Activated CD4-positive, alpha-beta T cell treated with anti-CD3 and anti-CD28 coated beads, Interleukin-2, amount 10 ng/mL, durations not matched to agents 24 days and 14 days (primary cell): ENCODE measurements around the gene C1QTNF2. TPM values are rescaled to one million over a fixed set of nuclear protein-coding genes. Genes with fewer than 3 reads are reported as not detected.

Experiments
- DNase-seq: peaks from one replicate; pipeline ENCODE4 v3.0.0; 2022
- H3K27ac Mint-ChIP-seq: one replicate; pipeline ENCODE4 v1.8.0; 2022; ENCODE audit warnings: mild to moderate bottlenecking, mixed read lengths
- H3K27me3 Mint-ChIP-seq: one replicate; pipeline ENCODE4 v1.8.0; 2022; ENCODE audit warnings: mixed read lengths
- H3K36me3 Mint-ChIP-seq: one replicate; pipeline ENCODE4 v1.8.0; 2022; ENCODE audit warnings: low read depth, mild to moderate bottlenecking, mixed read lengths
- H3K4me1 Mint-ChIP-seq: one replicate; pipeline ENCODE4 v1.8.0; 2021; ENCODE audit warnings: mixed read lengths
- H3K4me3 Mint-ChIP-seq: one replicate; pipeline ENCODE4 v1.8.0; 2022; ENCODE audit warnings: mild to moderate bottlenecking, moderate library complexity, mixed read lengths
- H3K9me3 Mint-ChIP-seq: one replicate; pipeline ENCODE4 v1.8.0; 2021; ENCODE audit warnings: mixed read lengths
- intact Hi-C: fragments of 100-400 bp; cut with micrococcal nuclease; formaldehyde crosslinking; loops from one replicate; pipeline ENCODE4 v1.15.1; 2023
- total RNA-seq: library from RNA; stranded (reverse); gene quantifications from 2 replicates; pipeline ENCODE4 v1.2.3, GENCODE V29; 2022

C1QTNF2 gene, protein sequence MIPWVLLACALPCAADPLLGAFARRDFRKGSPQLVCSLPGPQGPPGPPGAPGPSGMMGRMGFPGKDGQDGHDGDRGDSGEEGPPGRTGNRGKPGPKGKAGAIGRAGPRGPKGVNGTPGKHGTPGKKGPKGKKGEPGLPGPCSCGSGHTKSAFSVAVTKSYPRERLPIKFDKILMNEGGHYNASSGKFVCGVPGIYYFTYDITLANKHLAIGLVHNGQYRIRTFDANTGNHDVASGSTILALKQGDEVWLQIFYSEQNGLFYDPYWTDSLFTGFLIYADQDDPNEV
- not detected in 2 replicates for total RNA-seq

DNA sequence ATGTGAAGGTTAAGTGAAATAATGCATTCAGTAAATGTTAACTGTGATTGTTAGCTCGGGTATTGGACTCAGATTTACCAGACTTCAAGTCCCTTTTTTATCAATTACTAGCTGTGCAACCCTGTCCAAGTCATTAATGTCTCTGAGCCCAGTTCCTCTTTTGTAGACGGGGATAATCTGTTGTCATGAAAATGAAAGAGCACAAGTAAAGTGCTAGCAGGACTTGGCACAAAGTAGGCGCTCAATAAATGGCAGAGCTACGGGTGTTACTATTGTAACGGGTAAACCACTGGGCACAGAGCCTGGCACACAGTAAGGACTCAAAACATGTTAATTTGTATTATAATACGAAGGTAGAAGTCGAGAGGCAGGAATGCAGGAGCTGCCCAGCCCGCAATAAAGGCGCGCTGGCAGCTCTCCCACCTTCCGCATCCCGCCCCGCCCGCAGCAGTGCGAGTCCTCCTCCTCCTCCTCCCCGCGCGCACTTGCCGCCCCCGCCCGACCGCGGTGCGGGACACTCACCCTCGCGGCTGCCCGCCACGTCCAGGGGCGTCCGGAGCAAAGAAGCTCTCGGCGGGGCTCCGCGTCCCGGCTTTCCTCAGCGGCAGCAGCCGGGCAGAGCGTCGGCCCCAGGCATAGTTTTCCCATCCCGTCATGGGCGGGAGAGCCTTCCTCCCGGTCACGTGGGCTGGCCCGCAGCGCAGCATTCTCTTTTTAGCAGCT, at the start of gene C1QTNF2:
TSS of gene C1QTNF2 (minus strand) at position 637 of the 723 bp plus-strand sequence. CDS start 15,615 bp downstream, outside the sequence.
- H3K36me3 Mint-ChIP-seq: no peaks in the 10 kb centered on the region
- no peak within 1 kb of the TSS for H3K27ac Mint-ChIP-seq
- DNase-seq: peak; percentile 59
- peak within 1 kb of the TSS; percentile 48 for H3K4me3 Mint-ChIP-seq
- peaks cover 5% of the 10 kb centered on the region for H3K4me1 Mint-ChIP-seq
- H3K9me3 Mint-ChIP-seq: no peaks in the 10 kb centered on the region
- H3K27me3 Mint-ChIP-seq: peaks cover 70% of the 10 kb centered on the region
- intact Hi-C loops: no loop called here

DNA sequence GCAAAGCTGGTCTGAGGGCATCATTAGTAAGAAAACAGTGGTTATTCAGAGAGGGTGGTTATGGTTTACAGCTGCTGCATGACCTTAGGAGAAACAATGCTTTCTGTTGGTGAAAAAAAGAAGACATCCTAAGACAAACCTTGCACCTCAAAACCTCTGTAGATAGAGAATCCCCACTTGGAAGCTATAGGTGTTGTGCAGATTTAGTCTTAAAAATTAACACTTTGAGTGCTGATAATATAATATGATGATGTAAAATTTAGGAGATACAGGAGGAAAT, 49.8 kb upstream of the C1QTNF2 start:
- Mint-ChIP-seq H3K27me3 (no peaks in the 10 kb centered on the region), H3K4me1 (peaks cover 72% of the 10 kb centered on the region), H3K36me3 (peaks cover 25% of the 10 kb centered on the region), H3K27ac (peak overlapping the region; percentile 97), H3K9me3 (no peaks in the 10 kb centered on the region), H3K4me3 (peak overlapping the region; percentile 97)
- DNase-seq: no peak
- intact Hi-C loops: loop anchor here (5.0 kb wide), 1 partner anchor 87 kb away; no protein-coding TSS in a partner anchor

DNA sequence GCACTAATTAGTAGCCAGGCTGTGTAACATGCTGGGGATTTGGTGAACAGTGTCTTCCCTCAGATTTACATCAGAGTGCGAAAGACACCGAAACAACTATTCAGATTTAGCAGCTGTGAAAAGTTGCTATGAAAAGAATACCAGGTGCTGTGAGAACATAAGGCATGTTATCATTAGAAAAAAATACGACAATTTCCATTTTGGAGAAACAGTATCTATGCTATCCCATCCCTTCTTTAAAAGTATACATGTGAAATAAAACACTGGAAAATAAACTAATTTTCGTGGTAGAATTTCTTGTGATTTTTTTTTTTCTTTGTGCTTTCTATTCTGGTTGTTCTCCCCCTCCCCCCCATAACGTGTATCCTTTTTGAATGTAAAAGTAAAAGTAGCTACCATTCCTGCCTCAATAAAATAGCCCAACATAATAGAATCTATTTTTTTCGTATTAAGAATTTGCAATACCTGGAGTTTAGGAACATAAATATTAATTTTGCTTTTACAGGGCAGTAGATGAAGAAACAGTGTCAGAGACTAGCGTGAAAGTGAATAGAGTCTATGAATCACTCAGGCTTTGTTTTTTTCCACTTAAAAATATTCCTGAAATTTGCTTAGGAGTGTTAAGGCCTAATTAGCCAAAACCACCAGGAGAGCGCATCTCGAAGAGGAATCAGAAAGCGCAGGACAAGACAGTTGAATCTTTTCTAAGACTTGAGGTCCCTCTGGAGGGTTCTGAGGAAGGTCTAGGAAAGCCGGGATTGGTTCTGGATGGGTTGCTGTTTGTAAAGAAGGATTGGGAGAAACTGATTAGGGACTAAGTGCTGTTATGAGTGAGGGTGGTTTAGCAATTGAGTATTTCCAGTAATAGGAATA, 49.3 kb upstream of the C1QTNF2 start:
- peaks cover 69% of the 10 kb centered on the region for H3K4me1 Mint-ChIP-seq
- H3K9me3 Mint-ChIP-seq: no peaks in the 10 kb centered on the region
- H3K27me3 Mint-ChIP-seq: no peaks in the 10 kb centered on the region
- peak overlapping the region; percentile 97 for H3K4me3 Mint-ChIP-seq
- peak overlapping the region; percentile 97 for H3K27ac Mint-ChIP-seq
- intact Hi-C loops: loop anchor here (1.0 to 5.0 kb wide), 7 partner anchors 19 to 1212 kb away; partner anchors contain the start of genes FAM200C, PWWP2A, RNF145 and TTC1
- no peak for DNase-seq
- peaks cover 22% of the 10 kb centered on the region for H3K36me3 Mint-ChIP-seq

DNA sequence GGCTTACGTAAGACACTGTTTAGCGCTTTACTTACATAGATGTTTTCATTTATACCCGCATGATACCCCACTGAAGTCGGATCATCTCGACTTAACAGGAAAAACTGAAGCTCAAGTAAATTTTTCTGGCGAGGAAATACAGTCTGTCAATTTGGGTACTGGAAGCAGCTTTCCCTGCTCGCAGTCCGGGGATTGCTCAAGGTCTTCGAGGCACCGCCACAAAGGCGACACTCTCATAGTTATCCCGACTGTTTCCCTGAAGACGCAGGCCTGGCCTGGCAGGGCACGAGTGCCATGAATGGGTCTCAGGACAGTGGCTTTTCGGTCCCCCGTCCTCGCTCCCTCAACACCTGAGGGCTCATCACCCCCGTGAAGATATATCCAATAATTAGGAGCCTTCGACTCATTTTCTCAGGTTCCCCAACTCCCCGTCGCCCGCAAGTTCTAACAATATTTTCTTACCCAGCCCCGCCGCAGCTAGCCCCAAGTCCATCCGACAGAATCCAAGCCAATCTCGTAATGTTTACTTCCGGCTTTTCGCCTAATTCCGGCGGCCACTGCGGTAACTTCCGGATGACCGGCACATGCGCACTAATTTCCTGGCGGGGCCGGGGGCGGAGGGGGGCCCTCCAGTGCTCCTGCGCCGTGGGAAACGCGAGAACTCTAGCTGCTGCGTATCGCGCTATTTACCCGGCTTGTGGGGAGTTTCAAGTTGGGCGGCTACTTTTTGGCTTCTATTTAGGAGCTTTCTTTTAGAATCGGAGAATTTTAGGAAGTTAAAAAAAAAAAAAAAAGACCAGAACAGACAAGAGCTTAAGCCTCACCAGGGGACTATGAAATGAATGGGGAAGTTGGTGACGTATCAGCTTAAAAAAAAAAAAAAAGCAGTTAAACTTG, 48.4 kb upstream of the C1QTNF2 start, which contains the start of gene SLU7:
TSS of gene SLU7 (minus strand) at position 521 of the 897 bp plus-strand sequence. CDS start 3,787 bp downstream, outside the sequence.
- peak; percentile 98 for DNase-seq
- intact Hi-C loops: loop anchor here (1.0 to 5.0 kb wide), 6 partner anchors 19 to 1212 kb away; partner anchors contain the start of genes FAM200C, PWWP2A, RNF145 and TTC1
- Mint-ChIP-seq H3K4me1 (peaks cover 61% of the 10 kb centered on the region), H3K27me3 (no peaks in the 10 kb centered on the region), H3K36me3 (peaks cover 13% of the 10 kb centered on the region), H3K4me3 (peak within 1 kb of the TSS; percentile 97), H3K27ac (peak within 1 kb of the TSS; percentile 97), H3K9me3 (no peaks in the 10 kb centered on the region)

DNA sequence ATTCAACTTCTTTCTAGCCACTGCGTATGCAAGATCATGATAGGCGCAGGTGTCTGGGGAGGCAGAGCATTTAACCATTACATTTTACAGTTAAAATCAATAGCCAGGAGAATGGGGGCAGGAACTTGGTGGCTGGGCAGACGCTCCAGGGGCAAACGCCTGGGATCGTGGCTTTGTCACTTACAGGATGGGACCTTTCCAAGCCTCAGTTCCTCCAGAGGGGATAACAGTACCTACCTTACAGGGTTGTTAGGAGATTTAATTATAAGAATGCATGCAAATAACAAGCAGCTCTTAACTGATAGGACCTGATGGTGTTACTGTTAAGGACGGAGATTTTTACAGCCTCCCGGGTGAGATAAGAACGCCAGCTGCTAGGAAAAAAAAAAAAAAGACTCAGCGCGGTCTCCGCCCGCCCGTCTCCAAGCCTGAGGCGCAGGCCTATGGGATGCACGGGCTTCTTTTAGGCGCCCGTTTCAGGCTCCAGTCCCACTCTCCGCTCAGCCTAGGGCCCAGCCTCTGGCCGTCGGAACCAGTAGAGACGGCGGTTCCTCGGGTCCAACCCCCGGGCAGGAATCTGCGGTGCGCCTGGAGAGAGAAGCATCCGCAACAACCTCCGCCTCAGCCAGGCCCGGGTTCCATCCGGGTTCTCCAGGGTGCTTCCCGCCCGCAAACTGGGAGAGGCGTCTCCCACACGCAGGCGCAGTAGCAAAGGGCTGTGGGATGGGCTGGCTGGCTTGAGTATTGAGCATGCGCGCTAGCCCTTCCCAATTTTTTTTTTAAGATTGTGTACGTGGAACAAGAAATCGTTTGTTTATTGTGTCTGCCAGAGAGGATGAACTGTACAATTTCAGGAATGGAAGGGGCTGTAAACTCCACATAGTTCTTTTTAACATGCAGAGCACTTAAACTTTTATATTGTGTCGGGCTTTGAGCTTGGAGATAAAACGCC, 29.3 kb upstream of the C1QTNF2 start, which contains the start of gene FAM200C:
TSS of gene FAM200C (minus strand) at position 653 of the 952 bp plus-strand sequence. CDS start 4,564 bp downstream, outside the sequence.
- Mint-ChIP-seq H3K9me3 (no peaks in the 10 kb centered on the region), H3K4me1 (peaks cover 14% of the 10 kb centered on the region), H3K4me3 (peak within 1 kb of the TSS; percentile 94), H3K36me3 (peaks cover 21% of the 10 kb centered on the region), H3K27me3 (peaks cover 2% of the 10 kb centered on the region), H3K27ac (peak within 1 kb of the TSS; percentile 85)
- peak; percentile 94 for DNase-seq
- intact Hi-C loops: loop anchor here (1.0 to 5.0 kb wide), 2 partner anchors 20 to 282 kb away; partner anchors contain the start of genes PWWP2A and SLU7

DNA sequence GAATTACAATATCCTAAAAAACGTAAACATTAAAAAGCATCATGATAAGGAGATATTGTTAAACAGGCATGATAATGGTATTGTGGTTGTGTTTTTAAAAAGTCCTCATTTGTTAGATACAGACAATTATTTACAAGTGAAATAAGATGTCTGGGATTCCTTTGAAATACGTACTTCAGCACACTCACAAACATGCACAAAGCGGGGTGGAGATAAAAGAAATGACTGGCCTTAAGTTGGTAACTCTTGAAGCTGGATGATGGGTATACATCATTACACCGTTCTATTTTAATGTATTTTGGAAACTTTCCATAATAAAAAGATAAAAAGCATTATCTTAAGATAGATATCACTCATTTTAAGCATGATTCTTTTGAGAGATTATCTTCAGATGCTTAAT, 28.4 kb upstream of the C1QTNF2 start:
- DNase-seq: no peak
- Mint-ChIP-seq H3K27ac (no peak overlapping the region), H3K4me1 (peaks cover 14% of the 10 kb centered on the region), H3K9me3 (no peaks in the 10 kb centered on the region), H3K36me3 (peaks cover 14% of the 10 kb centered on the region), H3K4me3 (peak overlapping the region; percentile 94), H3K27me3 (peaks cover 2% of the 10 kb centered on the region)
- intact Hi-C loops: loop anchor here (5.0 kb wide), 1 partner anchor 282 kb away; the partner anchor contains the start of gene PWWP2A

DNA sequence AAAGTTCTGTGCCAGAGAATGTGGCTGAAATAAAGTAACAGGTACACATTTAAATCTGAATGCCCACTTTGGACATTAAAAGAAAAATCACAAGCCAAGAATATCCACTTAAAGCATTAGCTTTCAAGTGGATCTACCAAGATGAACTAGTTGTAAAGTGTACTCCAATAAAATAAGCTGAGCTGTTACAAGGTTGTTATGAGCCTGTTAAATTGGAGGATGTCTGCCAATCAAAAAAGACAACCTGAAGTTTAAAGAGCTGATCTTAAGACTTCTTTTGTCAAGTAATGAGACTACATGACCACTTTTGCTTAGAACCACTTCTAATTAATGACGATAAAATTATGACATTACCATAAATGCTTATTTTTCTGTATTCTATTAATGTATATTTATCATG, 27.1 kb upstream of the C1QTNF2 start:
- intact Hi-C loops: loop anchor here (5.0 kb wide), 1 partner anchor 280 kb away; the partner anchor contains the start of gene PWWP2A
- Mint-ChIP-seq H3K4me3 (no peak overlapping the region), H3K27me3 (peaks cover 2% of the 10 kb centered on the region), H3K27ac (no peak overlapping the region), H3K9me3 (no peaks in the 10 kb centered on the region), H3K4me1 (peaks cover 14% of the 10 kb centered on the region), H3K36me3 (peaks cover 6% of the 10 kb centered on the region)
- DNase-seq: no peak

DNA sequence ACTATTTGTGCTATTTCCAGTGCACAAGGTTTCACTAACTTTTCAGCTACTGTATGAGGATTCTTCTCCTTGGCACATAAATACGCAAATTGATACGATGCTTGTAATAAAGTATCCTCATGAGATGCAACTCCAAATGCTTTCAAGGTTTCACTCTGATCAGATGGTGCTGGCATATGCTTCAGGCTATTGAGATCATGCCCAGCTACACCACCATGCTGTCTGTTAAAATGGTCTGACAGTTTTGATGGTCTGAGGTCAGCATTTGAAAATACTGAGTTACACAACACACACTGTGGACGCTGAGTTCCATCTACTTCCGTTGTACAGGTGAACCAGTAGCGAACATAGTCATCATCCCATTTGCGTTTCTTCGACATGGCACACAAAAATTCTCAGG, 24.7 kb upstream of the C1QTNF2 start:
- intact Hi-C loops: loop anchor here (5.0 kb wide), 1 partner anchor 278 kb away; the partner anchor contains the start of gene PWWP2A
- no peak overlapping the region for H3K4me3 Mint-ChIP-seq
- peaks cover 11% of the 10 kb centered on the region for H3K4me1 Mint-ChIP-seq
- no peaks in the 10 kb centered on the region for H3K9me3 Mint-ChIP-seq
- DNase-seq: no peak
- H3K36me3 Mint-ChIP-seq: peaks cover 2% of the 10 kb centered on the region
- no peak overlapping the region for H3K27ac Mint-ChIP-seq
- peaks cover 2% of the 10 kb centered on the region for H3K27me3 Mint-ChIP-seq

DNA sequence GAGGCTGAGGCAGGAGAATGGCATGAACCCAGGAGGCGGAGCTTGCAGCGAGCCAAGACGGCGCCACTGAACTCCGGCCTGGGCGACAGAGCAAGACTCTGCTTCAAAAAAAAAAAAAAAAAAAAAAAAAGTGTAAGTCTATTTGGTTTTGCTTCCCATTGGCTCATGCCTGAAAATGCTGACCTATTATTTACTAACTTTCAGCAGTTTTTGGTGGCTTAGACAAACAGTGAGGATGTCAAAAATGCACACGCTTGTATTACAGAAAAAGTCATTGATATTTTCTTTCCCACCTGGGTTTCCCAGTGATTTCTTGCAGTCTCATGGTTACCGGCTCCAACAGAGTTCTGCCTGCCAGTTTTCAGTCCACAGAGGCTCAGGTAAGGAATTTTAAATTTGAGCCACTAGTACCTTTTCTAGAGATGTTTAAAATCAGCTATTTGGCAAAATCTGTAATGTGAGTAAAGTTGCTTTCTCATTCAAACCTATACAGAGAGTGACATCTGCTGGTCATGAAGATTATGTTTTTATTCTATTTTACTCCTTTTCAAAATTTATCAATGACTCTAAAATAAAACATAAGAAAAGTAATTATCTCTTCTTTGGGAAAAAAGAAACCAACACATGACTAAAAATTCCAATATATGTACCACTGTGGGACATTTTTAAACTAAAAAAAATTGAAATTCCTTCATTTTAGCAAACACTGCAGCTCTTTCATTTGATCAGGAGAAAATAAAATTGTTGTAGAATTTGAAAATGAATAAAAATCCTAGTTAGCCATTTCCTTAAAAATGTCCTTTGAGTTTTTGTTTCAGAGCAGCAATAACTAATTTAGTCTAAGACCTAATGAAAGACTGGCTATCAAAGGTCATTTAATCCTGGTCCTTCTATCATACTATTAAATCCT, 20.6 kb upstream of the C1QTNF2 start:
- intact Hi-C loops: loop anchor here (1.0 to 5.0 kb wide), 2 partner anchors 192 to 369 kb away; no protein-coding TSS in a partner anchor
- H3K27me3 Mint-ChIP-seq: peaks cover 5% of the 10 kb centered on the region
- no peaks in the 10 kb centered on the region for H3K4me1 Mint-ChIP-seq
- peaks cover 4% of the 10 kb centered on the region for H3K9me3 Mint-ChIP-seq
- H3K36me3 Mint-ChIP-seq: peaks cover 2% of the 10 kb centered on the region
- H3K27ac Mint-ChIP-seq: no peak overlapping the region
- DNase-seq: no peak
- no peak overlapping the region for H3K4me3 Mint-ChIP-seq

DNA sequence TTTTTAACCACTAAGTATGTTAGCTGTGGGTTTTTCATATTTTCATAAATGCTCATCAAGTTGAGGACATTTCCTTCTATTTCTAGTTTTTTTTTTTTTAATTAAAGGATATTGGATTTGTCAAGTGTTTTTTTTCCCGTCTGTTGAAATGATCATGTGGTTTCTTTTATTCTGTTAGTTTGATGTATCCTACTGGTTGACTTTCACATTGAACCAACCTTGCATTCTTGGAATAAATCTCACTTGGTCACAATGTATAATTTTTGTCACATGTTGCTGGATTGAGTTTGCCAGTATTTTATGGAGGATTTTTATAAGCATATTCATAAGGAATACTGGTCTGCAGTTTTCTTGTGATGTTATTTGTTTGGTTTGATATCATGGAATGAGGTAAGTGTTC, 17.0 kb upstream of the C1QTNF2 start:
- no peaks in the 10 kb centered on the region for H3K4me1 Mint-ChIP-seq
- peaks cover 2% of the 10 kb centered on the region for H3K36me3 Mint-ChIP-seq
- no peak for DNase-seq
- no peak overlapping the region for H3K4me3 Mint-ChIP-seq
- peaks cover 4% of the 10 kb centered on the region for H3K9me3 Mint-ChIP-seq
- peaks cover 15% of the 10 kb centered on the region for H3K27me3 Mint-ChIP-seq
- intact Hi-C loops: no loop called here
- no peak overlapping the region for H3K27ac Mint-ChIP-seq

DNA sequence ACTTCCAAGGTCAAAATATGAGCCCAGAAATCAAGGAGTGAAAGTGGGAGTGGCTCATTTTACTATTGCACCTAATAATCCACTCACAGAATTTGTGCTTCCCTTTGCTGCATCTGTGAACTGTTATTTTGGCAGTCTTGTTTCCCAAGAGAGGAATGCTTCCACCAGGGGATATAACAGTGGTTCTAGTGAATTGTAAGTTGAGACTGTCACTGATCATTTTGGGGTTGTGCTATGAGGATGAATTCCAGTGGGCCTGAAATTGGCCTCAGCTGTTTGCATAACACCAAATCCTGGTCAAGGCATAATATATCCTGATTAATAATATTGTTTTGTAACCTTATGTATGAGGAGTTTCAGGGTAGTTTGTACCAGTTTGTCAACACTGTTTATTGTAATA, 15.1 kb upstream of the C1QTNF2 start:
- intact Hi-C loops: no loop called here
- no peaks in the 10 kb centered on the region for H3K4me1 Mint-ChIP-seq
- H3K4me3 Mint-ChIP-seq: no peak overlapping the region

More for the DNA sequence above, 15.1 kb upstream of the C1QTNF2 start:
- DNase-seq: no peak
- Mint-ChIP-seq H3K27me3 (peaks cover 27% of the 10 kb centered on the region), H3K9me3 (peaks cover 4% of the 10 kb centered on the region), H3K36me3 (peaks cover 2% of the 10 kb centered on the region), H3K27ac (no peak overlapping the region)
